WTC11 (cell line): ENCODE measurements around the gene NRN1L.

Experiments
- ATF1 ChIP-seq: sonication (generic); formaldehyde crosslinking; IDR thresholded peaks from 2 replicates; pipeline ENCODE4 v1.8.1; 2023; ENCODE audit warnings: mild to moderate bottlenecking, moderate library complexity, missing genetic modification reagents
- ATF2 ChIP-seq: sonication (generic); formaldehyde crosslinking; IDR thresholded peaks from 2 replicates; pipeline ENCODE4 v1.8.1; 2022; ENCODE audit warnings: low read depth, missing genetic modification reagents, borderline replicate concordance
- ESRRA ChIP-seq: sonication (generic); formaldehyde crosslinking; IDR thresholded peaks from 2 replicates; pipeline ENCODE4 v1.8.1; 2022; ENCODE audit warnings: mild to moderate bottlenecking, missing genetic modification reagents, borderline replicate concordance
- FOXJ3 ChIP-seq: sonication (generic); formaldehyde crosslinking; IDR thresholded peaks from 2 replicates; pipeline ENCODE4 v1.9.0; 2021; ENCODE audit warnings: missing genetic modification reagents, mild to moderate bottlenecking, borderline replicate concordance
- IRF2 ChIP-seq: sonication (generic); formaldehyde crosslinking; IDR thresholded peaks from 2 replicates; pipeline ENCODE4 v1.8.0; 2022; ENCODE audit warnings: low read depth, missing genetic modification reagents, borderline replicate concordance
- NFE2L1 ChIP-seq: sonication (generic); formaldehyde crosslinking; IDR thresholded peaks from 2 replicates; pipeline ENCODE4 v1.8.1; 2023; ENCODE audit warnings: missing genetic modification reagents
- SMAD4 ChIP-seq: sonication (generic); formaldehyde crosslinking; IDR thresholded peaks from 2 replicates; pipeline ENCODE4 v1.8.0; 2022; ENCODE audit warnings: mild to moderate bottlenecking, missing genetic modification reagents
- SP1 ChIP-seq: sonication (generic); formaldehyde crosslinking; conservative IDR thresholded peaks from 2 replicates; pipeline ENCODE4 v1.8.1; 2022; ENCODE audit warnings: missing genetic modification reagents
- TF ChIP-seq, protein P1 (sequence below): fragments of 200-600 bp; IDR thresholded peaks from 2 replicates; pipeline ENCODE4 v1.8.0; 2022; ENCODE audit warnings: antibody characterized with exemption
- TF ChIP-seq, protein P2 (sequence below): sonication (generic); formaldehyde crosslinking; conservative IDR thresholded peaks from 2 replicates; pipeline ENCODE4 v1.8.1; 2022; ENCODE audit warnings: mild to moderate bottlenecking, missing genetic modification reagents

DNA sequence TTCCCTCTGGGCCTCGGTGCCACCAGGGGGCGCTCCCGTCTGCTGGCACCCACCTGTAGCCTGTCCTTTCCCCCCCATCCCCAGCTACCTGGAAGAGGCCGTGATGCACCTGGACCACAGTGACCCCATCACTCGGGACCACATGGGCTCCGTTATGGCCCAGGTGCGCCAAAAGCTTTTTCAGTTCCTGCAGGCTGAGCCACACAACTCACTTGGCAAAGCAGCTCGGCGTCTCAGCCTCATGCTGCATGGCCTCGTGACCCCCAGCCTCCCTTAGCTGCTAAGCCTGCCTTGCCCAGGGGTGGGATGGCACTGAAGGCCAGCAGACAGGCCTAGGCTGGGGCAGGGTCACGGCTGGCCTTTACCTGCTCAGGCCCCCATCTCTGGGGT, 818 bp upstream of the NRN1L start:
- TF ChIP-seq, protein P1, sequence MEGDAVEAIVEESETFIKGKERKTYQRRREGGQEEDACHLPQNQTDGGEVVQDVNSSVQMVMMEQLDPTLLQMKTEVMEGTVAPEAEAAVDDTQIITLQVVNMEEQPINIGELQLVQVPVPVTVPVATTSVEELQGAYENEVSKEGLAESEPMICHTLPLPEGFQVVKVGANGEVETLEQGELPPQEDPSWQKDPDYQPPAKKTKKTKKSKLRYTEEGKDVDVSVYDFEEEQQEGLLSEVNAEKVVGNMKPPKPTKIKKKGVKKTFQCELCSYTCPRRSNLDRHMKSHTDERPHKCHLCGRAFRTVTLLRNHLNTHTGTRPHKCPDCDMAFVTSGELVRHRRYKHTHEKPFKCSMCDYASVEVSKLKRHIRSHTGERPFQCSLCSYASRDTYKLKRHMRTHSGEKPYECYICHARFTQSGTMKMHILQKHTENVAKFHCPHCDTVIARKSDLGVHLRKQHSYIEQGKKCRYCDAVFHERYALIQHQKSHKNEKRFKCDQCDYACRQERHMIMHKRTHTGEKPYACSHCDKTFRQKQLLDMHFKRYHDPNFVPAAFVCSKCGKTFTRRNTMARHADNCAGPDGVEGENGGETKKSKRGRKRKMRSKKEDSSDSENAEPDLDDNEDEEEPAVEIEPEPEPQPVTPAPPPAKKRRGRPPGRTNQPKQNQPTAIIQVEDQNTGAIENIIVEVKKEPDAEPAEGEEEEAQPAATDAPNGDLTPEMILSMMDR, result peak; percentile 90
- no peak for TF ChIP-seq ATF2
- TF ChIP-seq ESRRA (CRISPR knock-in tag), result no peak
- TF ChIP-seq FOXJ3, result no peak
- no peak for TF ChIP-seq SP1
- TF ChIP-seq NFE2L1 (CRISPR knock-in tag), result no peak
- TF ChIP-seq, protein P2, sequence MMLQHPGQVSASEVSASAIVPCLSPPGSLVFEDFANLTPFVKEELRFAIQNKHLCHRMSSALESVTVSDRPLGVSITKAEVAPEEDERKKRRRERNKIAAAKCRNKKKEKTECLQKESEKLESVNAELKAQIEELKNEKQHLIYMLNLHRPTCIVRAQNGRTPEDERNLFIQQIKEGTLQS (CRISPR knock-in tag), result no peak
- TF ChIP-seq SMAD4 (CRISPR knock-in tag), result no peak
- TF ChIP-seq IRF2, result no peak
- no peak for TF ChIP-seq ATF1
